HG03521 (cell line): ENCODE measurements around the gene RABGGTB.
"Not testable (repeated sequence)": the region's sequence is repeated elsewhere in the genome, so short reads cannot be mapped to it uniquely, and the experiment has no call there.

Source experiments
- ATAC-seq: cut with Tn5 transposase; IDR thresholded peaks from one replicate; pipeline ENCODE4 v1.9.1; 2021; ENCODE audit warnings: mild to moderate bottlenecking, moderate library complexity; ENCODE audit not compliant: unreplicated experiment

RABGGTB gene

GRCh38 chr1:75794382-75794781 is 8.3 kb downstream of the RABGGTB start:
- ATAC-seq = no peak

- ATAC-seq = no peak
Observed at GRCh38 chr1:75795703-75796193, 9.7 kb downstream of the RABGGTB start.

GRCh38 chr1:75796376-75797272 is 10.6 kb downstream of the RABGGTB start, which contains the start of gene MSH4:
MSH4 (plus strand) TSS chr1:75796882; CDS start chr1:75796986, 104 bp downstream.
- no peak for ATAC-seq

- ATAC-seq = no peak
Observed at GRCh38 chr1:75797273-75797588, 11.2 kb downstream of the RABGGTB start.

GRCh38 chr1:75797606-75798216 is 11.7 kb downstream of the RABGGTB start:
- no peak for ATAC-seq

- not testable (repeated sequence) for ATAC-seq
Observed at GRCh38 chr1:75801480-75801879, 15.4 kb downstream of the RABGGTB start.

- ATAC-seq = no peak
Observed at GRCh38 chr1:75808921-75809320, 22.9 kb downstream of the RABGGTB start.

- not testable (repeated sequence) for ATAC-seq
Observed at GRCh38 chr1:75810113-75810512, 24.1 kb downstream of the RABGGTB start.

GRCh38 chr1:75811211-75811981 is 25.3 kb downstream of the RABGGTB start:
- ATAC-seq = no peak

GRCh38 chr1:75812065-75812464 is 26.0 kb downstream of the RABGGTB start:
- ATAC-seq = no peak

- not testable (repeated sequence) for ATAC-seq
Observed at GRCh38 chr1:75823596-75823995, 37.5 kb downstream of the RABGGTB start.

GRCh38 chr1:75836528-75837100 is 50.6 kb downstream of the RABGGTB start:
- no peak for ATAC-seq

- ATAC-seq = no peak
Observed at GRCh38 chr1:75838079-75838478, 52.0 kb downstream of the RABGGTB start.

- ATAC-seq = no peak
Observed at GRCh38 chr1:75841421-75841820, 55.4 kb downstream of the RABGGTB start.
